ENCODE results near the gene EMILIN3. TPM values are rescaled to one million over a fixed set of nuclear protein-coding genes. Genes with fewer than 3 reads are reported as not detected.

EMILIN3 gene
- total and polyA plus RNA-seq, 2 experiments from 2014 or later: 0.45 to 2.3 TPM

DNA sequence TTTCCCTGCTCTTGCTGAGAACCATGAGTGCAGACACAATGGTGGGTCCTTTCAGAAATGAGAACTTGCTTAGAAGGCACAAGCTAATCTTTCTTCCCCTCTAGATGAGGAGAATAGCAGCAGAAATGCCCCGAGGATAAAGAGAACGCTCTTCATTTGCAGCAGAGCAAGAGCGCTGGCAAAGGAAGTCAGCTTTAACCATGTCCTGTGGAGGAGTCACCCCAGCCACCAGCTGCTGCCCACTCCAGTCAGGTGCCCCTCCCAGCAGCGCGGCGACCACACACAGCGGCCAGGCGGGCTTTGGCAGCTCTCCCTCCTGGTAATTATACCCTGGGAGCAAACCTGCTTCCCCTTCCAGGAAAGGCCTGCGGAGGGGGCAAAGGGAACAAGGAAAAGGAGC lies 42.4 kb upstream of the EMILIN3 start:
- Histone ChIP-seq H3K27ac (no peak overlapping the region), H3K9me3 (ENCODE audit: low read depth) (no peaks in the 10 kb centered on the region), H3K4me1 (ENCODE audit: low read depth) (peaks cover 3% of the 10 kb centered on the region), H3K36me3 (peaks cover 64% of the 10 kb centered on the region), H3K27me3 (no peaks in the 10 kb centered on the region), H3K4me3 (no peak overlapping the region)
- TF ChIP-seq, protein P1, sequence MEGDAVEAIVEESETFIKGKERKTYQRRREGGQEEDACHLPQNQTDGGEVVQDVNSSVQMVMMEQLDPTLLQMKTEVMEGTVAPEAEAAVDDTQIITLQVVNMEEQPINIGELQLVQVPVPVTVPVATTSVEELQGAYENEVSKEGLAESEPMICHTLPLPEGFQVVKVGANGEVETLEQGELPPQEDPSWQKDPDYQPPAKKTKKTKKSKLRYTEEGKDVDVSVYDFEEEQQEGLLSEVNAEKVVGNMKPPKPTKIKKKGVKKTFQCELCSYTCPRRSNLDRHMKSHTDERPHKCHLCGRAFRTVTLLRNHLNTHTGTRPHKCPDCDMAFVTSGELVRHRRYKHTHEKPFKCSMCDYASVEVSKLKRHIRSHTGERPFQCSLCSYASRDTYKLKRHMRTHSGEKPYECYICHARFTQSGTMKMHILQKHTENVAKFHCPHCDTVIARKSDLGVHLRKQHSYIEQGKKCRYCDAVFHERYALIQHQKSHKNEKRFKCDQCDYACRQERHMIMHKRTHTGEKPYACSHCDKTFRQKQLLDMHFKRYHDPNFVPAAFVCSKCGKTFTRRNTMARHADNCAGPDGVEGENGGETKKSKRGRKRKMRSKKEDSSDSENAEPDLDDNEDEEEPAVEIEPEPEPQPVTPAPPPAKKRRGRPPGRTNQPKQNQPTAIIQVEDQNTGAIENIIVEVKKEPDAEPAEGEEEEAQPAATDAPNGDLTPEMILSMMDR (IDR thresholded peaks at IDR 0.05; ENCODE audit: low read depth, low read length): no peak
- DNase-seq (ENCODE audit: low read depth in 1 of 2, low spot score in 1 of 2): no peak

DNA sequence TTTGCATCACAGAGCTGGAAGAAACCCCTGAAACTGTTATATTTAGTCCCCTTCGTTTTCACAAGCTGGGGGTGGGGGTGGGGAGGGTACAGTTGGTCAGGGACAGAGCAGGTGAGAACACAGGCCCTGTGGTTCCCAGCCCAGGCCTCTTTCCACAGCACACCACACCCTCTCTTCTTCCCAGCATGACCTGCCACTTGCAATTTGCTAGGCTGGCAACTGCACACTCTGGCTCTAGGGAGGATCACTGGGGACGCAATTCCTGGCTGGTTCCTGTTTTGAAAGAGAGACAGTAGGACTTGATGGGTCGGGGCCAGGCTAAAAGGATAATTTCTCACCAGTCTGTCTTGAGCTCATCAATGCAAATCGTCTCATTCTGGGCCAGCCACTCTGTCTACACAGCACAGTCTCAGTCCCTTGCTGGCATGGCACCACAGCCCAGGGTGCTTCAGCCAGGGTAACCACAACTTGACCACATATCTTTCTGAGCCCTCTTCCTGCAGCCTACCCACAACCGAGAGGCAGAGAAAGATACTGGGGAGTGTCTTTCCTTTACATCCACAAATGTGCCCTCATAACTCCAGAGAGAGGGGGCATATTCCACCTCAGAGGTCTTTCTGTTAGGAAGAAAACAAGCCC lies 41.7 kb upstream of the EMILIN3 start:
- H3K27me3 ChIP-seq: no peaks in the 10 kb centered on the region
- no peak overlapping the region for H3K4me3 ChIP-seq
- H3K4me1 ChIP-seq (ENCODE audit: low read depth): peaks cover 3% of the 10 kb centered on the region
- H3K27ac ChIP-seq: no peak overlapping the region
- H3K36me3 ChIP-seq: peaks cover 59% of the 10 kb centered on the region
- no peaks in the 10 kb centered on the region for H3K9me3 ChIP-seq (ENCODE audit: low read depth)
- TF ChIP-seq, protein P1 (IDR thresholded peaks at IDR 0.05; ENCODE audit: low read depth, low read length): no peak
- DNase-seq (ENCODE audit: low read depth in 1 of 2, low spot score in 1 of 2): no peak

GRCh38 chr20:41407607-41408006 lies 41.0 kb upstream of the EMILIN3 start:
- Histone ChIP-seq H3K27me3 (no peaks in the 10 kb centered on the region), H3K9me3 (ENCODE audit: low read depth) (no peaks in the 10 kb centered on the region), H3K4me3 (no peak overlapping the region), H3K4me1 (ENCODE audit: low read depth) (peaks cover 3% of the 10 kb centered on the region), H3K36me3 (peaks cover 53% of the 10 kb centered on the region), H3K27ac (peak overlapping the region; percentile 30)
- DNase-seq (ENCODE audit: low read depth in 1 of 2, low spot score in 1 of 2): peak in 1 of 2 donors; percentile 15
- TF ChIP-seq, protein P1 (IDR thresholded peaks at IDR 0.05; ENCODE audit: low read depth, low read length): no peak

DNA sequence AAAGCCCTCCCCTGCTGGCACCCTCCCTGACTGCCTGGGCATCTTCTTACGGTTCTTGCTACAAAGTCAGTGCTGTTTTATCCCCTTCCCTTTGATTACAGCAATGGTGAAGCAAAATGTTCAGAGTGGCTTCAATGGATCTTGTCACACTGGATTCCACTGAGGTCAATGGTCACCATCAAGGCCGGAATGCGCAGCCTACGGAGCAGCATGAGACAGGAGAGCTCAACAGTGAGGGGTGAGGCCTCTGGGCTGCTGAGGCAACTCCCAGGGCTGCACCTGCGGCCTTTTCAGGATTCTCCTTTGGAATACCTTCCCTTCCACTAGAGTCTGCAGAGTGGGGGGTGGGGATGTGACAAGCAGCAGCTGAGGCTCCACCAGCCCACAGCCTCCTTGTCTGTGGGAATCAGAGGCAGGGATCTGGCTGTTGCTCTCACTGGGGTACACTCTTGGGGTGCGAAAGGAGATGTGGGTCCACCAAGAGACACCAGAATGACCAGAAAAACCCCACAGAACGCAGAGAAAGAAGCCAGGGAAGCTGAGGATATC lies 40.4 kb upstream of the EMILIN3 start:
- Histone ChIP-seq H3K4me3 (no peak overlapping the region), H3K9me3 (ENCODE audit: low read depth) (no peaks in the 10 kb centered on the region), H3K36me3 (peaks cover 47% of the 10 kb centered on the region), H3K4me1 (ENCODE audit: low read depth) (peaks cover 3% of the 10 kb centered on the region), H3K27ac (no peak overlapping the region), H3K27me3 (no peaks in the 10 kb centered on the region)
- TF ChIP-seq, protein P1 (IDR thresholded peaks at IDR 0.05; ENCODE audit: low read depth, low read length): no peak
- DNase-seq (ENCODE audit: low read depth in 1 of 2, low spot score in 1 of 2): no peak

GRCh38 chr20:41406353-41406752 lies 39.7 kb upstream of the EMILIN3 start:
- H3K27ac ChIP-seq: no peak overlapping the region
- DNase-seq (ENCODE audit: low read depth in 1 of 2, low spot score in 1 of 2): no peak
- no peak overlapping the region for H3K4me3 ChIP-seq
- H3K4me1 ChIP-seq (ENCODE audit: low read depth): no peaks in the 10 kb centered on the region
- H3K36me3 ChIP-seq: peaks cover 43% of the 10 kb centered on the region
- no peaks in the 10 kb centered on the region for H3K9me3 ChIP-seq (ENCODE audit: low read depth)
- TF ChIP-seq, protein P1 (IDR thresholded peaks at IDR 0.05; ENCODE audit: low read depth, low read length): no peak
- no peaks in the 10 kb centered on the region for H3K27me3 ChIP-seq

Data from cardiac muscle cell (in vitro differentiated cells and primary cell).